CD14-positive monocyte (primary cell): ENCODE measurements around the gene STUB1. TPM values are rescaled to one million over a fixed set of nuclear protein-coding genes. Genes with fewer than 3 reads are reported as not detected.

ENCODE experiments used
- DNase-seq, 3 donors: peaks; one replicate each; pipeline ENCODE4 v3.0.0-alpha.2; 2011 to 2022
- H2AFZ ChIP-seq: 2 replicates; pipeline ENCODE4 v1.6.0; 2012; ENCODE audit warnings: mild to moderate bottlenecking, low read depth, low read length, inconsistent platforms; ENCODE audit not compliant: insufficient read depth, poor library complexity, severe bottlenecking
- H3K27ac ChIP-seq, 2 donors: 1 replicate in 1 of 2; 2 replicates in 1 of 2; pipeline ENCODE4 v1.5.1; 2012 to 2013; ENCODE audit warnings: low read length in 2 of 2, control low read depth in 1 of 2, inconsistent platforms in 1 of 2, low read depth in 1 of 2, mild to moderate bottlenecking in 1 of 2
- H3K27me3 ChIP-seq, 2 donors: one replicate each; pipeline versions ENCODE4 v1.6.0 to v1.6.1; 2011 to 2013; ENCODE audit warnings: low read length in 2 of 2; ENCODE audit not compliant: control insufficient read depth in 2 of 2, insufficient read depth in 2 of 2
- H3K36me3 ChIP-seq, 2 donors: replicated peaks in 1 of 2; 1 replicate in 1 of 2; 2 replicates in 1 of 2; pipeline versions ENCODE4 v1.5.1 to v1.6.1; 2012 to 2013; ENCODE audit warnings: low read length in 2 of 2, control low read depth in 1 of 2, inconsistent platforms in 1 of 2, mild to moderate bottlenecking in 1 of 2; ENCODE audit not compliant: insufficient read depth in 2 of 2, control insufficient read depth in 1 of 2
- H3K4me1 ChIP-seq, 2 donors: 1 replicate in 1 of 2; 2 replicates in 1 of 2; pipeline versions ENCODE4 v1.5.1 to v1.6.1; 2012 to 2013; ENCODE audit warnings: low read length in 2 of 2, control low read depth in 1 of 2, inconsistent platforms in 1 of 2, mild to moderate bottlenecking in 1 of 2, moderate library complexity in 1 of 2; ENCODE audit not compliant: insufficient read depth in 2 of 2, control insufficient read depth in 1 of 2
- H3K4me2 ChIP-seq: replicated peaks from 2 replicates; pipeline ENCODE3; 2012; ENCODE audit warnings: low read length, moderate library complexity, mild to moderate bottlenecking; ENCODE audit not compliant: poor library complexity, severe bottlenecking; ENCODE audit errors: extremely low read depth
- H3K4me3 ChIP-seq, 3 experiments: fragments of 200-600 bp in 1 of 3; sonication (generic) in 1 of 3; replicated peaks in 1 of 3; 1 replicate in 2 of 3; 2 replicates in 1 of 3; pipeline ENCODE4 v1.5.1; 2011 to 2013; ENCODE audit warnings: low read length in 3 of 3, mild to moderate bottlenecking in 3 of 3, control low read depth in 2 of 3, low read depth in 2 of 3, inconsistent platforms in 1 of 3, moderate library complexity in 1 of 3
- H3K79me2 ChIP-seq: 2 replicates; pipeline ENCODE4 v1.6.0; 2012; ENCODE audit warnings: mild to moderate bottlenecking, control low read depth, inconsistent platforms, low read length, moderate library complexity; ENCODE audit not compliant: insufficient read depth
- H3K9ac ChIP-seq: 2 replicates; pipeline ENCODE4 v1.6.0; 2017; ENCODE audit warnings: low read length, mild to moderate bottlenecking; ENCODE audit not compliant: insufficient read depth, poor library complexity, severe bottlenecking
- H3K9me3 ChIP-seq, 2 donors: replicated peaks in 1 of 2; 1 replicate in 1 of 2; 2 replicates in 1 of 2; pipeline versions ENCODE4 v1.5.1 to v1.6.1; 2012 to 2013; ENCODE audit warnings: low read length in 2 of 2, control low read depth in 1 of 2; ENCODE audit not compliant: control insufficient read depth in 1 of 2, insufficient read depth in 1 of 2
- H4K20me1 ChIP-seq: 2 replicates; pipeline ENCODE4 v1.6.0; 2012; ENCODE audit warnings: mild to moderate bottlenecking, low read length, control low read depth, moderate library complexity; ENCODE audit not compliant: insufficient read depth
- H3K27ac Mint-ChIP-seq, 7 donors: one replicate each; pipeline ENCODE4 v1.8.0; 2020; ENCODE audit warnings: mild to moderate bottlenecking in 7 of 7, mixed read lengths in 7 of 7, moderate library complexity in 6 of 7, inconsistent platforms in 2 of 7
- H3K27me3 Mint-ChIP-seq, 3 donors: one replicate each; pipeline ENCODE4 v1.8.0; 2021 to 2022; ENCODE audit warnings: low read depth in 3 of 3, mild to moderate bottlenecking in 3 of 3, mixed read lengths in 3 of 3, moderate library complexity in 3 of 3, inconsistent platforms in 1 of 3
- H3K36me3 Mint-ChIP-seq, 2 donors: one replicate each; pipeline ENCODE4 v1.8.0; 2020; ENCODE audit warnings: mixed read lengths in 2 of 2, inconsistent platforms in 1 of 2, mild to moderate bottlenecking in 1 of 2
- H3K4me1 Mint-ChIP-seq: one replicate; pipeline ENCODE4 v1.8.0; 2020; ENCODE audit warnings: mild to moderate bottlenecking, mixed read lengths
- H3K4me3 Mint-ChIP-seq, 2 donors: one replicate each; pipeline ENCODE4 v1.8.0; 2020; ENCODE audit warnings: mild to moderate bottlenecking in 2 of 2, mixed read lengths in 2 of 2, moderate library complexity in 1 of 2
- H3K9me3 Mint-ChIP-seq, 7 donors: one replicate each; pipeline ENCODE4 v1.8.0; 2020 to 2022; ENCODE audit warnings: mixed read lengths in 7 of 7, mild to moderate bottlenecking in 6 of 7, moderate library complexity in 6 of 7, inconsistent platforms in 2 of 7
- CTCF ChIP-seq: fragments of 200-600 bp; IDR thresholded peaks from one replicate; pipeline ENCODE4 v1.8.0; 2022; ENCODE audit warnings: antibody characterized with exemption, mild to moderate bottlenecking
- WGBS: methylation state at CpG from one replicate; pipeline ENCODE4 v1.1.5; 2013; ENCODE audit warnings: missing lambda C conversion rate; ENCODE audit not compliant: insufficient coverage; 5-methylcytosine and 5-hydroxymethylcytosine counted together
- intact Hi-C, 2 donors: fragments of 100-400 bp; cut with micrococcal nuclease; formaldehyde crosslinking; loops; one replicate each; pipeline versions ENCODE4 v1.15.0 to v1.15.1; 2023
- polyA plus RNA-seq, 3 donors: library from polyadenylated mRNA; depleted of rRNA in 1 of 3; unstranded in 2 of 3; stranded (reverse) in 1 of 3; fragments of 300-500 nt in 2 of 3; fragments of >200 nt in 1 of 3; fragmentation: Illumina TruSeq in 2 of 3; gene quantifications; 1 replicate in 2 of 3; 2 replicates in 1 of 3; pipeline ENCODE4 v1.2.3, GENCODE V29; 2012 to 2021

Gene STUB1
- polyA plus RNA-seq, 3 donors, result 83.3 to 108 (median 106) TPM

GRCh38 chr16:670485-671352 lies 9.5 kb upstream of the STUB1 start:
- peaks cover 9 to 14% (median 10%) of the 10 kb centered on the region in 3 donors for H3K27me3 Mint-ChIP-seq
- intact Hi-C loops, result no loop called here
- no peak overlapping the region for H3K4me3 Mint-ChIP-seq

More at GRCh38 chr16:670485-671352, 9.5 kb upstream of the STUB1 start:
- peaks cover 30 to 47% of the 10 kb centered on the region in 2 donors for H3K36me3 Mint-ChIP-seq
- H3K27ac ChIP-seq, result no peak overlapping the region
- peaks cover 0 to 10% of the 10 kb centered on the region in 2 donors for H3K27me3 ChIP-seq
- no peak overlapping the region for H3K4me2 ChIP-seq
- H4K20me1 ChIP-seq, result peaks cover 60% of the 10 kb centered on the region
- H2AFZ ChIP-seq, result no peak overlapping the region
- DNase-seq, result no peak
- no peak overlapping the region for H3K4me3 ChIP-seq
- WGBS, result 95% methylated on average over 47 of the region's 52 CpGs
- H3K27ac Mint-ChIP-seq, result no peak overlapping the region
- peaks cover 0 to 5% (median 0%) of the 10 kb centered on the region in 7 donors for H3K9me3 Mint-ChIP-seq
- H3K9me3 ChIP-seq, result no peaks in the 10 kb centered on the region
- peaks cover 17% of the 10 kb centered on the region for H3K4me1 Mint-ChIP-seq
- no peak for TF ChIP-seq CTCF
- H3K4me1 ChIP-seq, result peaks cover 24 to 31% of the 10 kb centered on the region in 2 donors
- peaks cover 20% of the 10 kb centered on the region for H3K79me2 ChIP-seq
- peaks cover 48 to 50% of the 10 kb centered on the region in 2 donors for H3K36me3 ChIP-seq
- no peak overlapping the region for H3K9ac ChIP-seq
